ENCODE data around the gene DCAF11.

Gene DCAF11

GRCh38 chr14:24151404-24152080 lies 37.0 kb downstream of the DCAF11 start:
- TF ChIP-seq ZFX (IDR thresholded peaks at IDR 0.05) (no peak), CTCF (conservative IDR thresholded peaks at IDR 0.05) (no peak)
- H3K27ac ChIP-seq, result no peak overlapping the region

- TF ChIP-seq ZFX (IDR thresholded peaks at IDR 0.05), result no peak
- TF ChIP-seq CTCF (conservative IDR thresholded peaks at IDR 0.05), result no peak
- H3K27ac ChIP-seq, result no peak overlapping the region
Observed at GRCh38 chr14:24155100-24155499, 40.5 kb downstream of the DCAF11 start.

- TF ChIP-seq ZFX (IDR thresholded peaks at IDR 0.05), result no peak
- TF ChIP-seq CTCF (conservative IDR thresholded peaks at IDR 0.05), result no peak
- no peak overlapping the region for H3K27ac ChIP-seq
Observed at GRCh38 chr14:24156840-24157239, 42.3 kb downstream of the DCAF11 start.

- TF ChIP-seq CTCF (conservative IDR thresholded peaks at IDR 0.05), result no peak
- TF ChIP-seq ZFX (IDR thresholded peaks at IDR 0.05), result no peak
- H3K27ac ChIP-seq, result no peak overlapping the region
Observed at GRCh38 chr14:24157331-24157730, 42.8 kb downstream of the DCAF11 start.

GRCh38 chr14:24159777-24160498 lies 45.4 kb downstream of the DCAF11 start:
- no peak overlapping the region for H3K27ac ChIP-seq
- TF ChIP-seq CTCF (conservative IDR thresholded peaks at IDR 0.05), result no peak
- no peak for TF ChIP-seq ZFX (IDR thresholded peaks at IDR 0.05)

GRCh38 chr14:24160499-24160849 lies 45.9 kb downstream of the DCAF11 start:
- no peak overlapping the region for H3K27ac ChIP-seq
- TF ChIP-seq CTCF (conservative IDR thresholded peaks at IDR 0.05) (no peak), ZFX (IDR thresholded peaks at IDR 0.05) (no peak)
